SK-N-MC (cell line): ENCODE data around the gene PCDHA7.

Source experiments
- EZH2 ChIP-seq: fragments of 200-600 bp; sonication (generic); IDR thresholded peaks from one replicate; pipeline ENCODE4 v1.6.1; 2017; ENCODE audit warnings: antibody characterized with exemption
- FOXP2 ChIP-seq: optimal IDR thresholded peaks from 2 replicates; pipeline ENCODE3; 2011; ENCODE audit warnings: mild to moderate bottlenecking, moderate library complexity; ENCODE audit not compliant: insufficient read depth; ENCODE audit errors: extremely low read length, control extremely low read depth
- POLR2AphosphoS5 ChIP-seq: IDR thresholded peaks from 2 replicates; pipeline ENCODE4 v1.6.1; 2012; ENCODE audit warnings: mild to moderate bottlenecking, low read depth, low read length, borderline replicate concordance

DNA sequence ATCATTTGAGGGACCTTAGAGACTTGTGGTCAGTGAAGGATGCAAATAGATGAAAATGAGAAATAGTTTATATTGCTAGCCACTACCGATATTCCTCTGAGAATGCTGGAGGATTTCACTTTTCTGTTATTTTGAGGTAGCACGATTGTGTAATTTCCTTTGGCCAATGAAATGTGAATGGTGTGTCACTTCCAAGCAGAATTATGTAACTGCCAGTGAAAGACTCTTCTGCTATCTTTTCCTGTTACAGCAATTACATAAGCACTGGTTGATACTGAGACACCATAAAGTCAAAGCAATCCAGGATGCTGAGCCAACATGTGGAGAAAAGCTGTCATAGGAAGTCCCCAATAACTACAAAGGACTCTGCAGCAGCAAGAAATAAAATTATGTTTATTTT, 43.0 kb upstream of the PCDHA7 start:
- no peak for TF ChIP-seq POLR2AphosphoS5
- no peak for TF ChIP-seq EZH2
- no peak for TF ChIP-seq FOXP2
